ENCODE results near the gene CKLF.
"Not testable (repeated sequence)": the region's sequence is repeated elsewhere in the genome, so short reads cannot be mapped to it uniquely, and the experiment has no call there.

CKLF gene

DNA sequence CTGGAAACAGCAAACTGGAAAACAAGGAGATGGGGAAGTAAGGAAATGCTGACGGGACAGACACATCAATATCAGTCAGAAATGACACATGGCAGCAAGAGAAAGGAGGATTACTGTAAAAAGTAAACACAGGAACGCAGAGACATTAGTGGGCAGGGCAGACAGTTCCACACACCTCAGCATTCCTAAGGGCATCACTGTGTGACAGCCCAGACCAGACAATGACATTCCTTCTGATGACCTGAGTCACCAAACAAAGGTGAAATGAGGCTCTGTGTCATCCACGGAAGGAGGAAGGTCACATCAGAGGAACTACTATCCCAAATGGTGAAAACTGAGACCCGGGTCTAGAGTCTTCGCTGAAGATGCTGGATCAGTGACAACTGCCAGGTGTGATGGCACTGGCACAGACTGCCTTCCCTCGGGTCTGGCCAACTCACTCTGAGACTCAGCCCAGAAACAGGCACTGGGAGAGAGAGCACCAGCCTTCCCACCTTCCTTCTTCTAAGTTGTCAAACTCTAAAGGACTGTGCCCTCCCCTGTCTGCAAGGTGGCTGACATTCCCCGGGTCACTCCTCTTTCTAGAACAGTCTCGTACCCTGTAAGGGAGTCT is 39.2 kb upstream of the CKLF start:
- H3K27ac ChIP-seq: peak overlapping the region; percentile 91
- CTCF ChIA-PET: no interaction called here
- no peak for DNase-seq (ENCODE audit: low spot score)
- POLR2A ChIA-PET (ENCODE audit: low non-redundant PET): no interaction called here
- TF ChIP-seq, protein P1, sequence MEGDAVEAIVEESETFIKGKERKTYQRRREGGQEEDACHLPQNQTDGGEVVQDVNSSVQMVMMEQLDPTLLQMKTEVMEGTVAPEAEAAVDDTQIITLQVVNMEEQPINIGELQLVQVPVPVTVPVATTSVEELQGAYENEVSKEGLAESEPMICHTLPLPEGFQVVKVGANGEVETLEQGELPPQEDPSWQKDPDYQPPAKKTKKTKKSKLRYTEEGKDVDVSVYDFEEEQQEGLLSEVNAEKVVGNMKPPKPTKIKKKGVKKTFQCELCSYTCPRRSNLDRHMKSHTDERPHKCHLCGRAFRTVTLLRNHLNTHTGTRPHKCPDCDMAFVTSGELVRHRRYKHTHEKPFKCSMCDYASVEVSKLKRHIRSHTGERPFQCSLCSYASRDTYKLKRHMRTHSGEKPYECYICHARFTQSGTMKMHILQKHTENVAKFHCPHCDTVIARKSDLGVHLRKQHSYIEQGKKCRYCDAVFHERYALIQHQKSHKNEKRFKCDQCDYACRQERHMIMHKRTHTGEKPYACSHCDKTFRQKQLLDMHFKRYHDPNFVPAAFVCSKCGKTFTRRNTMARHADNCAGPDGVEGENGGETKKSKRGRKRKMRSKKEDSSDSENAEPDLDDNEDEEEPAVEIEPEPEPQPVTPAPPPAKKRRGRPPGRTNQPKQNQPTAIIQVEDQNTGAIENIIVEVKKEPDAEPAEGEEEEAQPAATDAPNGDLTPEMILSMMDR (conservative IDR thresholded peaks at IDR 0.05; ENCODE audit: low read depth): no peak

GRCh38 chr16:66514391-66514790 is 38.0 kb upstream of the CKLF start:
- H3K27ac ChIP-seq: peak overlapping the region; percentile 91; the same call in 1 of the 2 replicates
- POLR2A ChIA-PET (ENCODE audit: low non-redundant PET); DNase-seq (ENCODE audit: low spot score); CTCF ChIA-PET: not testable (repeated sequence)

- CTCF ChIA-PET; DNase-seq (ENCODE audit: low spot score): not testable (repeated sequence)
- peak overlapping the region; percentile 85 for H3K27ac ChIP-seq
Measured at GRCh38 chr16:66514980-66515595, 37.3 kb upstream of the CKLF start.

GRCh38 chr16:66515596-66516508 is 36.5 kb upstream of the CKLF start:
- TF ChIP-seq, protein P1 (conservative IDR thresholded peaks at IDR 0.05; ENCODE audit: low read depth): no peak
- POLR2A ChIA-PET (ENCODE audit: low non-redundant PET): no interaction called here
- no peak for DNase-seq (ENCODE audit: low spot score)
- CTCF ChIA-PET: no interaction called here
- peak overlapping the region; percentile 85 for H3K27ac ChIP-seq

More at GRCh38 chr16:66514980-66515595, 37.3 kb upstream of the CKLF start:
- POLR2A ChIA-PET (ENCODE audit: low non-redundant PET): not testable (repeated sequence)

- ChIA-PET CTCF (no interaction called here), POLR2A (ENCODE audit: low non-redundant PET) (no interaction called here)
- DNase-seq (ENCODE audit: low spot score): no peak
- TF ChIP-seq, protein P1 (conservative IDR thresholded peaks at IDR 0.05; ENCODE audit: low read depth): no peak
- peak overlapping the region; percentile 85 for H3K27ac ChIP-seq
Measured at GRCh38 chr16:66516509-66516807, 35.9 kb upstream of the CKLF start.

GRCh38 chr16:66516808-66517585 is 35.4 kb upstream of the CKLF start:
- peak; percentile 96 for DNase-seq (ENCODE audit: low spot score)
- ChIA-PET POLR2A (ENCODE audit: low non-redundant PET) (no interaction called here), CTCF (interaction anchor here (0.6 kb wide), 2 partner anchors 10 to 57 kb away, joined by 3 read pairs; no protein-coding TSS in a partner anchor)
- H3K27ac ChIP-seq: peak overlapping the region; percentile 85
- TF ChIP-seq, protein P1 (conservative IDR thresholded peaks at IDR 0.05; ENCODE audit: low read depth): no peak

DNA sequence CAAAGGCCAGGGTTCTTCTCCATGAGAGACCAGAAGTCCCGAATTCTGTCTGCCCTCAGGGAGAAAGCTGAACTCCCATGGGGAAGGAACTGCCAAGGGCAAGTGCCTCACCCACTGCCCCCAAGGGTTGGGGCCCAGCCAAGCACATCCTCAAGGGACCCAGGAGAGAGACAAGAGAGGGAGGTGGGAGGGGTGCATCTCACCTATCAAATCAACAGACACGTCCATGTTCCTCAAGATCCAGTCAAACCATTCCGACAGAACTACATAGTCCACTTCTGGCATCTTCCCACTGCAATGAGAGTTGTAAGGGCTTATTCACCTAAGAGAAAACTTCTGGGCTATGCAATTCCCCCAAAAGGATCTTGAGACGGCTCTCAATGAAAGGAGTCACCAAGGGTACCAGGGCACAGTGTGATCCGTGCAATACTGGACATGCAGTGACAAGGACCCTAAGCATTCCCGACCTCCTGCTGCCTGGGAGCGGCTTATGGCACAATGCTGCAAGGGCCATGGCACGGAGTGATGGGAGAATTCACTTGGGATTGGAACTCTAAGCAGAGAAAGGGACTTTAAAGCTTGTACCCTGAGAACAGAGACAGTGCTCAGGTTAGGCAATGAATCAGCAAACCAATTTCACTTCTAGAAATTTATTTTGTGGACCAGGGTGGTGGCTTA is 34.7 kb upstream of the CKLF start:
- TF ChIP-seq, protein P1 (conservative IDR thresholded peaks at IDR 0.05; ENCODE audit: low read depth): no peak
- CTCF ChIA-PET: interaction anchor here (0.6 kb wide), 1 partner anchor 56 kb away, joined by 3 read pairs; no protein-coding TSS in a partner anchor
- no peak for DNase-seq (ENCODE audit: low spot score)
- POLR2A ChIA-PET (ENCODE audit: low non-redundant PET): no interaction called here
- peak overlapping the region; percentile 85 for H3K27ac ChIP-seq

Measured in RWPE1 (cell line).